Activated gamma-delta T cell treated with Interleukin-2 at 50 U/mL for 16 hours (primary cell): ENCODE results near the gene POMP.
A peak's percentile ranks its signal among the peaks of the same experiment; 100 is the strongest.

Experiments
- DNase-seq: peaks from one replicate; pipeline ENCODE4 v3.0.0-alpha.2; 2020

POMP gene, protein sequence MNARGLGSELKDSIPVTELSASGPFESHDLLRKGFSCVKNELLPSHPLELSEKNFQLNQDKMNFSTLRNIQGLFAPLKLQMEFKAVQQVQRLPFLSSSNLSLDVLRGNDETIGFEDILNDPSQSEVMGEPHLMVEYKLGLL

DNA sequence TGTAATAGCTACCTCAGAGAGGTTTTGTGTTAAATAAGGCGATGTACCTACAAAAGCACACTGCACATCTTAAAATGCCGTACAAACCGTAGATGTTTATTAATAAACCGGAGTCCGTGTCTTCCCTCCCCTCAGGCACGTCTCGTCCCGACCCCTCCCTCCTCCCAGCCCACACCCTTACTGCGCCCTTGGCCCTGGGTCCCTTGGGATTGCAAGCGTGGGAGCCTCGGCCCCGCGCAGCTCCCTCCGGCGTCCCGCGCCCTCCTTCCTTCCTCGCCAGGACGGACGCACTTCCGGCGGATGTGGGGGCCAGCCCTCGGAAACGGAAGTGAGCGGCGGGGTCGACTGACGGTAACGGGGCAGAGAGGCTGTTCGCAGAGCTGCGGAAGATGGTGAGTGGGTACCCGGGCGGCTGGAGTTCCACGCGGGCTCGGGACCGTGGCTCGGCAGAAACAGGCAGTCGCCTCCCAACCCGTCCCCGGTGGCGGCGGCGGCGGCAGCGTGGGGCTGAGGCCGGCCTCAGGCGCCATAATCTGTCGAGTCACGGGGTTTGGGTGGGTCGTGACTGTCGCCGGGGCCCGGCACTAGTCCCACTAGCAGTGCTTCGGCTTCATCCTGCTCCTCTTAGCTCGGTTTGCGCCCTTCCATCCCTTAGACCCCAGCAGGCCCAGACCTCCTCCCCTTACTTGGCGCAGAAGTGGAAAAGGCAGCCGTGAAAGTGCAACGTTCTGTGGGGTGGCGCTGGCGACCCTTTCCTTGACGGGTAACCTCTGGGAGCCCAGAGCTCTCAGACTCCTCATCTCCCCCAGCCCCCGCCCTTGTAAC, at the start of gene POMP:
Gene POMP (plus strand): TSS at position 335 of the 825 bp plus-strand sequence. CDS start 55 bp downstream, at position 390.
- peak; percentile 91 for DNase-seq

GRCh38 chr13:28609381-28609780, 49.5 kb upstream of the POMP start:
- DNase-seq, result no peak

DNA sequence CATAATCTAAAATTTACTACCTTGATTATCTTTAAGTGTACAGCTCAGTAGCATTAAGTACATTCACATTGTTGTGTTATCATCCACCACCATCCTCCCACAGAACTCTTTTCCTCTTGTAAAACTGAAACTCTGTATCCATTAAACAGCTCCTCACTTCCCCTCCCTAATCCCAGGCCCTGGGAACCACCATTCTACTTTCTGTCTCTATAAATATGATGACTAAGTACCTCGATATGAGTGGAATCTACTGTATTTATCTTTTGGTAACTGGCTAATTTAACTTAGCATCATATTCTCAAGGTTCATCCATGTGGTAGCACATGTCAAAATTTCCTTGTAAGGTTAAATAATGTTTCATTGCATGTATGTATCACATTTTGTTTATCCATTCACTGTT, 49.0 kb upstream of the POMP start:
- no peak for DNase-seq

- DNase-seq, result no peak
Observed at GRCh38 chr13:28610996-28611395, 47.9 kb upstream of the POMP start.

DNA sequence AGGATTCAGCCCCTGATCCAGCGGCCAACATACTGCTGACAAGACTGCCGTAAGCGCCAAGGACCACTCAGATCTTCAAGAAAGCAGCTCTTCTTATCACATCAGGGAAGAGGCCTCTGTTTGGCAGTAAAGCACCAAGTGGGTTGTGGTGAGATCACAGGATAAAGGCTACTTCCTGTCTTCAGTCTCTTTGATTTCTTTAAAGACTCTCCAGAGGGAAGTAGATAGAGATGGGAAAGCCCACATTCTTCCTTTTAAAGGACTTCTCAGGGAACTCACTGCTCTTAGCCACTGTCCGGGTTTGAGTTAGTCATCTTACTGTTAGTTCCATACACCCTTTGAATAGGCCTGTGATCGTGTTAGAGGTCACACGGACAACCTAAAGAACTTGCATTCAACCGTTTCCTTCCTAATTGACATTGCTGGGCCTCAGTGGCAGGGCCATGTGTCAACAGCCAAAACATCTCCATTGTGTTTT, 47.2 kb upstream of the POMP start:
- DNase-seq, result no peak

DNA sequence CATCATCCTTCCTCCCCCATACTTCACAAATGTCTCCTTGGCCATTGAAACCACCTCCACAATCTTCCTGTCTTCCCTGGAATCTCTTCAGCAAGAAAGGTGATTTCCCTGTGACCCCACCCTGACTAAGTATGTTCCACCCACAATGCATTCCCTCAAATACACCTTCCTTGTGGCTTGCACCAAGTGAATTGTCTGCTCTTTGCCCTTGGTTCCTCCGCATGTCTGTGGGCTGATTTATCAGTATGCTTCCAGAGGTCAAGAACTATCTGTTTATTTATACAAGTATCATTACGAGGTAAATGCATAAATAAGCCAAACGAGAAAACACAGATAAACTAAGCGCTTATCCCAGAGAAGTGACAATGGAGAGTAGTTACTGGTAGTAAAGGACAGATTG, 45.4 kb upstream of the POMP start:
- no peak for DNase-seq

- no peak for DNase-seq
Observed at GRCh38 chr13:28615916-28616446, 42.9 kb upstream of the POMP start.

DNA sequence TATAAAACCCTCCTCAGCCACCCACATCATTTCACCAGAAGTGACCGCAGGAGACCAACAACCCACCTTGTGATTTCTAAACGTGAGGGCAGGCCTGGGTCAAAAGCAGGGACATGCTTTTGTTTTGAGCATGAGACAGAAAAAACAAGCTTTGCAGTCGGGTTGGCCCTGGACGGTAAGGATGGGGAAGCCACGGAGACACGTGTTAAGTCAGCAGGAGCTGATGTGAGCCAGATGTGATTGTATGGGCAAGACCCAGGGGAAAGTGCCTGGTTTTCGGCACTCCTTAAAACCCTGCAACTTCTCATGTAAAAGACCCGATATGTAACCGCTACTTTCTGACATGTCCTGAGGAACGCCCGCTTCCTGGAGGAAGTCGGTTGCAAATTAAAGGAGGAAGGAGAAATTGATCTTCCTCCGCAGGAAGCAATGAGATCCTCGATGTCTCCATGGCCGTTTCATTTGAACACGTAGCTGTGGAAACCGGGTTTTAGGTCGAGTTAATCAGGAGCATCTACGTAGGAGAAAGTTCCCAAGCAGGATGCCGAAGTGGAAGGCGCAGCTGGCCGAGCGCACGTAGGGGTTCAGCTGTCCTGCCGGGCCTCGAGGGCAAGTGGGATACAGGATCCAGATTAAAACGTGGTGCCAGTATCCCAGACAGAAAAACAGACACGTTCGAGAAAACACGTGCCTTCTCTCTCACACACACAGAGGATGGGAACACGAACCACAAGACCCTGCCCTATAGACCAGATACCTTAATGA, 40.5 kb upstream of the POMP start:
- no peak for DNase-seq

DNA sequence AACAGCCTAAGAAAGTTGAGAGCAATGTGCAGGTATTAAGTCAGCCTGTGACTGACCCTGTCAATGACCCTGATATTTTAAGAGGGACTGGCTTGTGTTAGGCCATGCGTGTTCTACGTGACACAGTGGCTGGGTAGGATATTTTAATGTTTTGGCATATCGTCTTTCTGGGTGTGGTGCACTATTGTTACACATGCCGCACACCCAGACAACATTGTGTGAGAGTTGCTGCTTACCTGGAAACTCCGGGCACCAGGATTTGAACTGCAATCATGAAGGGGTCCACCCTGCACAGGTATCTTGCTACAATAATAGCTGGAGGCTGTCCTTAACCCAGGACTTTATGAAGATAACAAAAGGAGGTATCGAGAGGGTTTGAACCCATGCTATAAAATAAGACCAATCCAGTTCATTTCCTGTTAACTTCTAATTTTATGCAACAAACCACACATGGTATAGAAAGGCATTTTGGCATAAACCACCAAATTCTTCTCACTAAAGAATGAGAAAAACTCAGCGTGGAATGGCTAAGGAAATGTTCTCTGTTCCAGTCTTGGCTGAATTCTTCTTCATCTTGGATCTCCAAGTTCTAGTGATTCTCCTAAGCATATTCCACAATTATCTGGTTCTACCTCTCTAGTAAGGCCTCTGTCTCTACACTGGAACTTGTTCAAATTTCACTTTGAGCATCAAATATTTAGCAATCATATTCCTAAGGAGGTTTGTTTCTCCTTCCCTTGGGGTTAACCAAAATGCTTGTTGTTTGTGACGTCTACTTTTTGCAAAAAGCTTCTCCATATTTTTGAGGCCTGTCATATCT, 38.7 kb upstream of the POMP start:
- DNase-seq, result no peak

DNA sequence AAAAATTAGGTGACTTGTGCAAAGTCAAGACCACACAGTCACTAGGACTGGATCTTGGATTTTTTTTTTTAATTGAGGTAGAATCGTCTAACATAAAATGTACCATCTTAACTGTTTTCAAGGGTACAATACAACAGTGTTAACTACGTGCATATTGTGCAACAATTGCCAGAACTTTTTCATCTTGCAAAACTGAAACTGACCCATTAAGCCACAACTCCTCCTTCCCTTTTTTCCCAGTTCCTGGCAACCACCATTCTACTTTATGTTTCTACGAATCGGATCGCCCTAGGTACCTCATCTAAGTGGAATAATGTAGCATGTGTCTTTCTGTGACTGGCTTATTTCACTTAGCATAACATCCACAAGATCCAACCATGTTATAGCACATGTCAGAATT, 37.5 kb upstream of the POMP start:
- no peak for DNase-seq

DNA sequence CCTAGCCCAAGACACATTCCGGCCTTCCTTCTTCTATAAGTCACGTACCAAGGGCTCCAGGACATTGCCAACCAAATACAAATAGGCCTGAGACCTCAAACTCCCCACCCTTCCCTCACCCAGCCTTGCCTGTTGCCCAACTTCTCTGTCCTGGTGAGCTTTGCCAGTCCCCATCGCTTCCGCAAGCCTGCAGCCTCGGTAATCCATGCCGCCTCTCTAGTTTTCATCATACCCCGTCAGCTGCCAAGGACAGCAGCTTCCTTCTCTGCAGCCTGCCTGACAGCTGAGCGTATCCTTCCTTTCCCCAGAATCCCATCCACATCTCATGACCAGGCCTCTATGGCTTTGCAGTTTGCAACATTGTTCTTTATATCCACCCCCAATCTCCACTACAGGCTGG, 36.6 kb upstream of the POMP start:
- no peak for DNase-seq

GRCh38 chr13:28623782-28624706, 34.9 kb upstream of the POMP start:
- DNase-seq, result no peak

GRCh38 chr13:28624707-28625432, 34.1 kb upstream of the POMP start:
- DNase-seq, result no peak

DNA sequence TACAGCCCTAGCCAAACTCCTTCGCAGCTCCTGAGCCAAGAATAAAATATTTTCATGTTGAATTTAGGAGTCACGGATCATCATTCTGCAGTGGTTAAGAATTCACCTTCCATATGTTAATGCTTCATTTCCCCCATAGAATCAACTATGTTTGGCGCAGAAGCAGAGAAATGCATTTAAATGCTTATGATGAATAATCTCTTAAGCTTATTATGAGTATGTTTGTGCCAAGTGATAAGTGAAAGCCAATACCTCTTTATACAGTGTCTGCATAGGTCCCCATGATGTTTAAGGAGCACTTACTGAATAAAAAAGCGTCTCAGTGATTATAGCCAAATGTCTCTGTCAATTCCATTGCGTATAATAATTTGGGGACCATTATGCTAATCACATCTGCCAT, 32.7 kb upstream of the POMP start:
- no peak for DNase-seq

GRCh38 chr13:28628241-28628640, 30.7 kb upstream of the POMP start:
- DNase-seq, result no peak

DNA sequence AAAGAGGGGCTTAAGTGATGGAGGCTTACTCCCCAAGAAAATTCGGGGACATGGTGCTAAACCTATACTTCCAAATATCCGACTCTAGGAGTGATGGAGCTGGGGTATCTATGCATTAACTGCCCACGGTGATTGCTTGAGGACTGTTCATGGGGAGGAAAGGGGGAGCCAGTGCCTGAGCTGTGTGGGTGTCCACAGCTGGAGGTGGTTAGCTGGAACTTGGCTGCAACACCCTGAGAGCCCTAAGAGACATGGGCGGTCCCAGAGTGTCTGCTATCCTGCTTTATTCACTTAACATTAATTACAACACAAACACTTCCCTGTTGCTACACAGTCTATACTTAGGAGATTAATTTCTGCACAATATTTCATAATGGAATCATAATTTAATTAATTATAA, 28.1 kb upstream of the POMP start:
- no peak for DNase-seq

GRCh38 chr13:28631801-28632200, 27.1 kb upstream of the POMP start:
- DNase-seq, result no peak

DNA sequence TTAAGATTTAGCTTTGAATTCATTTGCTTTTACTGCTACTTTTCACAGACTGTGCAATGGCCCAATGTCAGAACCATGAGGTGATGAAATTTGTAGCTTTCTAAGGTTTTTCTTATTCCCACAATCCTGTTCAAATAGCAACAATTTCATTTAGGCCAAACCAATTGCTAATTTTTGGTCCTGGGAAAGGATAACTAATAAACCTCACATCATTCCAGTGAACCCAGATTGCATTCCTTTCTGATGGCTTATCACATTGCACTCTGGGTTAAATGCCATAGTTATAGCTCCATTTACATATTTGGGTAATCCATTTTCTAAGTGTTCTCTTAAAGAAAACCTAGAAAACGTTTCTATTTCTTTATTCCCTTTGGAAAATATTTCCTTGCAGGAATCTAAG, 22.9 kb upstream of the POMP start:
- DNase-seq, result no peak

GRCh38 chr13:28636677-28637317, 22.1 kb upstream of the POMP start:
- DNase-seq, result peak; percentile 14

- no peak for DNase-seq
Observed at GRCh38 chr13:28637714-28638355, 21.1 kb upstream of the POMP start.
